ENCODE results near the gene APPL2.
A peak's percentile ranks its signal among the peaks of the same experiment; 100 is the strongest.
"Not testable (repeated sequence)": the region's sequence is repeated elsewhere in the genome, so short reads cannot be mapped to it uniquely, and the experiment has no call there.

Gene APPL2

DNA sequence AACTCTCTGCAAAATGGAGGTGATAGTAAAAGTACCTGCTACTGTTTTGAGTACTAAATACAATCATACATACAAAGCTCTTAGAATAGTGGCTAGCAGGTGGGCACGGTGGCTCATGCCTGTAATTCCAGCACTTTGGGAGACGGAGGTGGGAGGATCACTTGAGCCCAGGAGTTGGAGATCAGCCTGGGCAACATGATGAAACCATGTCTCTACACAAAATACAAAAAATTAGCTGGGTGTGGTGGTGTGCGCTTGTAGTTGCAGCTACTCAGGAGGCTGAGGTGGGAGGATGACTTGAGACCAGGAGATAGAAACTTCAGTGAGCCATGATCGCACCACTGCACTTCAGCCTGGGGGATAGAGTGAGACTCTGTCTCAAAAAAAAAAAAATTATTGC is 28.8 kb upstream of the APPL2 start:
- Mint-ChIP-seq H3K4me1 (no peaks in the 10 kb centered on the region), H3K36me3 (no peaks in the 10 kb centered on the region), H3K9me3 (no peaks in the 10 kb centered on the region), H3K27ac (no peak overlapping the region), H3K4me3 (no peak overlapping the region), H3K27me3 (peaks cover 4% of the 10 kb centered on the region)

- Mint-ChIP-seq H3K9me3 (no peaks in the 10 kb centered on the region), H3K27ac (no peak overlapping the region), H3K4me3 (no peak overlapping the region), H3K27me3 (peaks cover 4% of the 10 kb centered on the region), H3K36me3 (no peaks in the 10 kb centered on the region), H3K4me1 (no peaks in the 10 kb centered on the region)
Measured at GRCh38 chr12:105262461-105263184, 26.6 kb upstream of the APPL2 start.

GRCh38 chr12:105261010-105261409 is 25.0 kb upstream of the APPL2 start:
- Mint-ChIP-seq H3K4me3 (no peak overlapping the region), H3K27me3 (peaks cover 4% of the 10 kb centered on the region), H3K4me1 (peaks cover 4% of the 10 kb centered on the region), H3K27ac (no peak overlapping the region), H3K9me3 (no peaks in the 10 kb centered on the region), H3K36me3 (no peaks in the 10 kb centered on the region)

DNA sequence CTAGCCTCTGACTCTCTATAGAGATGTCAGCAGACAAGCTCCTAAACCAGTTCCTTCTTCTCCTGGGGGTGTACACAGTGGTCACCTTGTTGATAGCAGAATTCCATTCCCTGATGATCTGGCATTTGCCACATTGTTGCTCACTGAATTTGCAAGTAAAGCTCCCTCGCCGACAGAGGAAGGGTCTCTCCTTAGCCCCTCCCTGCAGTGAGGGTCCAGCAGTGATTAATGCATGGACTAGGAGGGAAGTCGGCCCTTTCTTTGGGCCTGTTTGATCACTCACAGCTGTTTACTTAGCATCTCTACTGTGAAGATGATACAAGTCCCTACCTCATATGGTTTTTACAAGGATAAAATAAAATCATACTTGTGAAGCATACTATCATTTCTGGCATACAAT is 23.3 kb upstream of the APPL2 start:
- Mint-ChIP-seq H3K27ac (no peak overlapping the region), H3K4me3 (no peak overlapping the region), H3K9me3 (no peaks in the 10 kb centered on the region), H3K4me1 (peaks cover 6% of the 10 kb centered on the region), H3K27me3 (peaks cover 4% of the 10 kb centered on the region), H3K36me3 (no peaks in the 10 kb centered on the region)

DNA sequence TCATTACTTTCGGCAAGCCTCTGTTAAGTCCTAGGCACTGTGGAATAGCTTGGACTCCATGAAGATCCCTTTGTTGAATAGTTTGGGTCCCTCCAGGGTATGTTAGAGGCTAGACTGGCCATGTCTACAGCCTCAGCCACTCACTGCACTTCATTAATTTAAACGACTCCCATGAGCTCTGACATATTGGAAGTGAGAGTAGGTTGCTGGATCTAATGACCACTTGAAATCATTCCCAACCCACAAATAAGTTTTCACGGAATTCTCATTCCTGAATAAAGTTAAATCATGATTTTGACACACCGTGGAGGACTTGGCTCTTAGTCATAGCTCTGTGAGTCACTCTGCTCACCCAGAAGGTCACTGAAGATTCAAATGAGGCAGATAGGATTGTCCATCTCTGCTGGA is 21.4 kb upstream of the APPL2 start:
- Mint-ChIP-seq H3K27ac (no peak overlapping the region), H3K36me3 (no peaks in the 10 kb centered on the region), H3K27me3 (no peaks in the 10 kb centered on the region), H3K9me3 (no peaks in the 10 kb centered on the region), H3K4me1 (peaks cover 6% of the 10 kb centered on the region), H3K4me3 (no peak overlapping the region)

DNA sequence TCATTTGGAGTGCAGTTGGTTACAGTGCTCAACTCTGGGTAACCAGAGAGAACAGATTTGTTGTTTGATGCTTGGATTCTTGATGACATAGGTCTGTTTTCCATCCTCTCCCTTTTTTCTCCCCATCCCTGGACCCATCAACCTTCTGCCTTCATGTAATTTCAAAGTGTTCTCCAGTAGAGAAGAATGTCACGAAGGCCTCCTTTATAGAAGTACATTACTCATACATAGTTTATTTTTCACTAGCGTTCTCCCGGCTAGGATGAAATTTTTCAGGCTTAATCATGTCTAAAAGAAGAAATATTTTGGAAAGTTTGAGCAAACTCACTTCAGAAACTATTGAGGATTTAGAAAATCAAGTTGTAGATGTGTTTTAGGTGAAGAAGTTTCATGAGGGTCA is 20.9 kb upstream of the APPL2 start:
- Mint-ChIP-seq H3K4me3 (no peak overlapping the region), H3K27ac (no peak overlapping the region), H3K4me1 (peaks cover 6% of the 10 kb centered on the region), H3K36me3 (no peaks in the 10 kb centered on the region), H3K27me3 (no peaks in the 10 kb centered on the region), H3K9me3 (no peaks in the 10 kb centered on the region)

DNA sequence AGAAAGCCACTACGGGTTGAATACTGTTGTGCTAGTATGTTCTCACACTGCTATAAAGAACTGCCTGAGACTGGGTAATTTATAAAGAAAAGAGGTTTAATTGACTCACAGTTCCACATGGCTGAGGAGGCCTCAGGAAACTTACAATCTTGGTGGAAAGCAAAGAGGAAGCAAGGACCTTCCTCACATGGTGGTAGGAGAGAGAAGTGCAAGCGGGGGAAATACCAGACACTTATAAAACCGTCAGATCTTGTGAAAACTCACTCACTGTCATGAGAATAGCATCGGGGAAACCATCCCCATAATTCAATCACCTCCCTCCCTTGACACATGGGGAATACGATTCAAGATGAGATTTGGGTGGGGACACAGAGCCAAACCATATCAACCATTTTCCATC is 20.5 kb upstream of the APPL2 start:
- H3K4me3 Mint-ChIP-seq, H3K36me3 Mint-ChIP-seq, H3K9me3 Mint-ChIP-seq, H3K4me1 Mint-ChIP-seq, H3K27me3 Mint-ChIP-seq, H3K27ac Mint-ChIP-seq: not testable (repeated sequence)

- H3K27ac Mint-ChIP-seq = no peak overlapping the region
- H3K36me3 Mint-ChIP-seq = no peaks in the 10 kb centered on the region
- no peaks in the 10 kb centered on the region for H3K9me3 Mint-ChIP-seq
- H3K4me1 Mint-ChIP-seq = peaks cover 6% of the 10 kb centered on the region
- H3K27me3 Mint-ChIP-seq = no peaks in the 10 kb centered on the region
- H3K4me3 Mint-ChIP-seq = no peak overlapping the region
Measured at GRCh38 chr12:105256011-105256410, 20.0 kb upstream of the APPL2 start.

DNA sequence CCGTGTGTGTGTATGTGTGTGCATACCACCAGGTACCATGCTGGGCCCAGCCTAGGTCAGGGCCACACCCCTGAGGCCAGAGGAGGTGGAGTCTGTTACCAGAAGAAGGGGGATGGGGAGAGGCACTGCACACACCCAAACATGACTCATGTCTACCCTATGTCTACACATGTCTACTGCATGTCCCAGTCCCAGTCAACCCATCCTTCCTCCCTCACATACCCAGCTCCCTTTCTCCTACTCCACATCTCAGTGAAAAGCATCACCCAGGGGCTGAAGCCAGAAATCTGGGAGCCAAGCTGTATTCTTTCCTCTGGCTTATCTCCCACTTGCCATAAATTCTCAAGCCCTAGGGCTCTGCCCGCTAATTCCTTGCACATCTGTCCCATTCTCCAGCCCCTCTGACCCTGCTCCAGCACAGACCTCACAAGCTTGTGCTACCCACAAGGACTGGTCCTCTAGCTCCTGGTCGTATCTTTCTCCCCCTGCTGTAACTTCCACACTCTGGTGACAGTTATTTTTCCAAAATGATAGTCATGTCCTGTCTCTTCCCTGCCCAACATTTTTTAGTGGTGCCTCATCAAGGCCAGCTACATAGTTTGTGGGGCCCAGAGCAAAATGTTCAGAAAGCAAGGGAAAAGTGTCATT is 18.0 kb upstream of the APPL2 start:
- Mint-ChIP-seq H3K27me3 (no peaks in the 10 kb centered on the region), H3K9me3 (no peaks in the 10 kb centered on the region), H3K27ac (no peak overlapping the region), H3K4me1 (peaks cover 6% of the 10 kb centered on the region), H3K36me3 (no peaks in the 10 kb centered on the region), H3K4me3 (no peak overlapping the region)

DNA sequence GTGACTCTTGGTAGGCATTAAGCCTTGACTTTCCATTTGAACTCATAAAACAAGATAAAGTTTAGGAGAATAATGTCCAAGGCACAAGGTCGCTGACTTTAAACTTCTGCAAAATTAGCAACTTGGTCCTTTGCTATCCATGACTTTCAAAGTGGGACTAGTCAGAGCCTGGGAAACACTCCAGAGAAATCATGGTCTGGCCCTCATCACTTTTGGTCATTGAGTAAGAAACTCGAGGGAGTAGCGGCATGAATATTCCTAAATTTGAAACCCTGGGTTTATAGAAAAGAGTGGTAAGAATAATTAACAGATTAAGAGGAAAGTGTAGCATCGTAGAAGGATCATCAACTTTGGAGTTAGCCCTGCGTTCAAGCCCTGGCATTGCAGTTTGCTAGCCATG is 16.9 kb upstream of the APPL2 start:
- no peak overlapping the region for H3K4me3 Mint-ChIP-seq
- H3K9me3 Mint-ChIP-seq = no peaks in the 10 kb centered on the region
- H3K36me3 Mint-ChIP-seq = no peaks in the 10 kb centered on the region
- no peak overlapping the region for H3K27ac Mint-ChIP-seq
- peaks cover 6% of the 10 kb centered on the region for H3K4me1 Mint-ChIP-seq
- H3K27me3 Mint-ChIP-seq = no peaks in the 10 kb centered on the region

DNA sequence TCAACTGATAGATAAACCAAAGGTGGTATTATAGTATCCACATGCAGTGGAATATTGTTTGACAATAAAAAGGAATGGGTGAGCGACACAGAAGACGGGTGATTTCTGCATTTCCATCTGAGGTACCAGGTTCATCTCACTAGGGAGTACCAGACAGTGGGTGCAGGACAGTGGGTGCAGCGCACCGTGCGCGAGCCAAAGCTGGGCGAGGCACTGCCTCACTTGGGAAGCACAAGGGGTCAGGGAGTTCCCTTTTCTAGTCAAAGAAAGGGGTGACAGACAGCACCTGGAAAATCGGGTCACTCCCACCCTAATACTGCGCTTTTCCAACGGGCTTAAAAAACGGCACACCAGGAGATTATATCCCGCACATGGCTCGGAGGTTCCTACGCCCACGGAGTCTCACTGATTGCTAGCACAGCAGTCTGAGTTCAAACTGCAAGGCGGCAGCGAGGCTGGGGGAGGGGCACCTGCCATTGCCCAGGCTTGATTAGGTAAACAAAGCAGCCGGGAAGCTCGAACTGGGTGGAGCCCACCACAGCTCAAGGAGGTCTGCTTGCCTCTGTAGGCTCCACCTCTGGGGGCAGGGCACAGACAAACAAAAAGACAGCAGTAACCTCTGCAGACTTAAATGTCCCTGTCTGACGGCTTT is 9.9 kb upstream of the APPL2 start:
- H3K36me3 Mint-ChIP-seq, H3K27ac Mint-ChIP-seq, H3K27me3 Mint-ChIP-seq, H3K4me1 Mint-ChIP-seq, H3K9me3 Mint-ChIP-seq, H3K4me3 Mint-ChIP-seq: not testable (repeated sequence)

- Mint-ChIP-seq H3K27ac (no peak overlapping the region), H3K36me3 (peaks cover 7% of the 10 kb centered on the region), H3K27me3 (no peaks in the 10 kb centered on the region), H3K4me3 (no peak overlapping the region), H3K4me1 (no peaks in the 10 kb centered on the region), H3K9me3 (peaks cover 5% of the 10 kb centered on the region)
Measured at GRCh38 chr12:105245291-105245690, 9.3 kb upstream of the APPL2 start.

DNA sequence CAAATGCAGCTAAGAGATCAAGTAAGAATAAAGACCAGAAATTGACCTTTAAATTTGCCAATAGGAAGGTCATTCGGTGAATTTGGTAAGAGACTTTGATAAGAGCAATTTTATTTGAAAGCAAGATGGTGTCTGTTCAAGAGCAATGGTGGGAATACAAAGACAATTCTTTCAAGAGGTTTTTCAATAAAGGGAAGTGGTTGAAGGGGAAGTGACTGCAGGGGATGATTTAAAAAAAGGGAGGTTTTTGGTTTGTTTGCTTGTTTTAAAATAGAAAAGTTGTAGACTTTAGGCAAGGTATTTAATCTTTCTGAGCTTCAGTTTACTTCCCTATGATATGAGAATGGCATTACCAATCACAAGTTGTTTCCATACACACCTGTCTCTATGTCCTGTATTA is 4.3 kb upstream of the APPL2 start:
- Mint-ChIP-seq H3K27ac (no peak overlapping the region), H3K36me3 (peaks cover 3% of the 10 kb centered on the region), H3K27me3 (no peaks in the 10 kb centered on the region), H3K9me3 (no peaks in the 10 kb centered on the region), H3K4me3 (no peak overlapping the region), H3K4me1 (peaks cover 9% of the 10 kb centered on the region)

DNA sequence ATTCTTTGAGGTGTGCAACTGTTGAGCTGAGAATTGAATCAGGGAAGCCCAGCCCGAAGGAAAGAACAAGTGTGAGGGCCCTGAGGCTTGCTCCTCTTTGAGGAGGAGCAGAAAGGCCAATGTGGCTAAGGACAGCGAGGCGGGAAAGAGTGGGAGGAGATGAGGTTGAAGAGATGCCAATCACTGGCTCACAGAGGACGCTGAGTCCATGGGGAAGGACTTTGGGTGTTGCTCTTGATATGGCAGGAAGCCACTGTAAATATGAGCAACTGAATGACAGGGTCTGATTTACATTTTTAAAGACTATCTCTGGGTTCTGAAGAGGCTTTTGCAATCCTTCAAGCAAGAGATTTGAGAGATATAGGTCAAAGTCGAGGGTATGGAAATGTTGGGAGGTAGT is 3.3 kb upstream of the APPL2 start:
- no peak overlapping the region for H3K4me3 Mint-ChIP-seq
- H3K36me3 Mint-ChIP-seq = no peaks in the 10 kb centered on the region
- no peaks in the 10 kb centered on the region for H3K9me3 Mint-ChIP-seq
- no peaks in the 10 kb centered on the region for H3K27me3 Mint-ChIP-seq
- H3K27ac Mint-ChIP-seq = no peak overlapping the region
- H3K4me1 Mint-ChIP-seq = peaks cover 18% of the 10 kb centered on the region

DNA sequence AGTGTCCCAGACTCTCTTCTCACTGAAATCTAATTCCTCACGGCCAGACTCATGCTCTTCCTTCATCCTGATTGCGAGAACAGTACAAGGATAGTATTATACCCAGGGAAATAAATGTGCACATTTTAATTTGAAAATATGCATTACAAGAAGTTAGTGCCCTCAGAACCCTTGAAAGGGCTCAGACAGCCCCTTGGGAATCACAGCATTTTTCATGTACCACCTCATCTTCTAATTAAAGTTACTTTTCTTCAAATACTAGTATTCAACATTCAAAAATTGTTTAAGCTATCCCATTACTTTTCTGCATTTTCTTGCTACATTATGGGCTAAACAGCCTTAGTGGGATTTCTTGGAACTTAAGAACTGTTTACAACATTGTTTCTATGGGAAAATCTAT is 1.7 kb upstream of the APPL2 start:
- no peaks in the 10 kb centered on the region for H3K36me3 Mint-ChIP-seq
- no peak overlapping the region for H3K27ac Mint-ChIP-seq
- H3K4me3 Mint-ChIP-seq = no peak overlapping the region
- peaks cover 34% of the 10 kb centered on the region for H3K4me1 Mint-ChIP-seq
- H3K9me3 Mint-ChIP-seq = no peaks in the 10 kb centered on the region
- H3K27me3 Mint-ChIP-seq = no peaks in the 10 kb centered on the region

DNA sequence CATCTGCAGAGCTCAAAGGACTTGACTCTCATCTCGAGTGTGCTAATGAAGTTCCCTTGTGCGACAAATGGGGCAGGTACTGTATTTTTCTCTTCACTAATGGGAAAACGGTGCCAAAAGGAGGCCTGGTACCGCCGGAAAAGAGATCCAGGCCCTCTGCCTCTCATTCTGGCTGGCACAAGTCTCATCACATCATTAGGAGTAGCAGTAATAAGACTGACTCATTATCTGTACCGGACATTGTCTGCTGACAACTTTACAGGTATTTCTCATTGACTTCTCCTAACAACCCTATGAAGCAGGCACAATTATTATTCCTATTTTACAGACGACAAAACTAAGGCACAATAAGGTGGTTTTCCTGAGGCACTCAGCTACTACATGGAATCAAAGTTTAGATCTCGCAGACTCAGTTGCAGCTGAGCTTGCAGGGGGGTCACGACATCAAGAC is 668 bp downstream of the APPL2 start:
- H3K9me3 Mint-ChIP-seq = no peaks in the 10 kb centered on the region
- peaks cover 1% of the 10 kb centered on the region for H3K36me3 Mint-ChIP-seq
- peak overlapping the region; percentile 93 for H3K27ac Mint-ChIP-seq
- peak overlapping the region; percentile 91 for H3K4me3 Mint-ChIP-seq
- peaks cover 57% of the 10 kb centered on the region for H3K4me1 Mint-ChIP-seq
- no peaks in the 10 kb centered on the region for H3K27me3 Mint-ChIP-seq
